ENCODE measurements around the gene RCAN1.
"Not testable (repeated sequence)": the region's sequence is repeated elsewhere in the genome, so short reads cannot be mapped to it uniquely, and the experiment has no call there.

The RCAN1 gene

DNA sequence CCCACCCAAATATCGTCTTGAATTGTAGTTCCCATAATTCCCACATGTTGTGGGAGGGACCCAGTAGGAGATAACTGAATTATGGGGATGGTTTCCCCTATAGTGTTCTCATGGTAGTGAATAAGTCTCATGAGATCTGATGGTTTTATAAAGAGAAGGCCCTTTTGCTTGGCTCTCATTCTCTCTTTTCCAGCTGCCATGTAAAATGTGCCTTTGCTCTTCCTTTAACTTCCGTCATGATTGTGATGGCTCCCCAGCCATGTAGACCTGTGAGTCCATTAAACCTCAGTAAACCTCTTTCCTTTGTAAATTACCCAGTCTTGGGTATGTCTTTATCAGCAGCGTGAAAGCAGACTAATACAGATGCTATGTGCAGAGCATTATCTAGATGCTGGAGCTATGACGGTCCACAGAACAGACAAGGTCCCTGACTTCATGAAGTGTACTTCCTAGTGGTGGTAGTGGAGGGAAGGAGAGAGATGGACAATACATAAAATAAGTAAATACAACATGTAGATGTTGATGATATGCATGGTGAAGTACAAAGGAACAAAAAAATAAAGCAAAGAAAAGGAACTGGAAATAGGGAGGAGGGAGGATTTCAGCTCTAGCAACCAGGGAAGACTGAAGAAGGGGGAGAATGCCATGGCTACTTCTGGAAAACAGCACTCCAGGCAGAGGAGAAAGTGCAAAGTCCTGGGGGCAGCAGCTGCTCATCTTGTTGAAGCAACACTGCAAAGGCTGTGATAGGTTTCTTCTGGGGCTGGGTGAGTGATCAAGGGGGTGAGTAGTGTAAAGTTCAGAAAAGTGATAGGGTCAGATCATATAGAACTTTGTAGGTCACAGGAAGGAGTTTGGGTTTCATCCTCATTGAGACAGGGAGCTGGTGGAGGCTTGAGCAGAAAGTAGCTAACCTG is 6.8 kb upstream of the RCAN1 start:
- DNase-seq = no peak

DNA sequence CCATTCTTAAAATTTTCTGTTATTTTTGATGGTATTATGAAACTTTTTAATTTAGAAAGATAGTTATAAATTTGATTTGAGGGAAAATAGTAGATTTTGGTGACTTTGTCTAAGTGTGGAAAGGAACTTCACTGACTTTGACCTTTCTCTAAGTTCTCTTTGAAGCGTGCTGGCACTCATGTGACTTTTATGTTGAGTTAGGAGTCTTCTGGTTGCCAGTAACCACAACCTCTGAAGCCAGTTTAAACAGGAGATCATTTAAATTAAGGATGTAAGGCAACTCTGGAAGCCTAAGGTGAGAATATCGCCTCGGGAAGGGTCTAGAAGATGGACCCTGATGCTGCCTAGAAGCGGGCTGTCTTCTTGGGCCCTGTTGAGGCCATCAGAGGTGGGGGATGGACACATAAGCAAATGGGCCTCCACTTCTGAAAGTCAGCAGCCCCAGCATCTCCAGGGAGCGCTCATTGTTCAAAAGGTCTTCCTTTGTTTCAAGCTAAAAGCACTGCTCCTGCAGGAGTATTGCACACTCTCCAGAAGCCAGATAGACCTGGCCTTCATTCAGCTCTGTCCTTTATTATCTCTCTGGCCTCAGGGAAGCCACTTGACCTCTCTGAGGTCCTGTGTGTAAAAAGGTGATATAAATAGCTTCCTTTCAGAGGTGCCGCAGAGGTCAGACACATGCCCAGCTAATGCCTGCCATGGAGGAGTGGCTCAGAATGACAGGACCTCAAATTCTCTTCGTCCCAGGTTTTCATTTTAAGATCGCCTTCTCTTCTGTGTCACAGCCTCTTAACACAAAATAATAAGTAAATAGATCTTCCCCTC is 5.1 kb upstream of the RCAN1 start:
- no peak for DNase-seq

DNA sequence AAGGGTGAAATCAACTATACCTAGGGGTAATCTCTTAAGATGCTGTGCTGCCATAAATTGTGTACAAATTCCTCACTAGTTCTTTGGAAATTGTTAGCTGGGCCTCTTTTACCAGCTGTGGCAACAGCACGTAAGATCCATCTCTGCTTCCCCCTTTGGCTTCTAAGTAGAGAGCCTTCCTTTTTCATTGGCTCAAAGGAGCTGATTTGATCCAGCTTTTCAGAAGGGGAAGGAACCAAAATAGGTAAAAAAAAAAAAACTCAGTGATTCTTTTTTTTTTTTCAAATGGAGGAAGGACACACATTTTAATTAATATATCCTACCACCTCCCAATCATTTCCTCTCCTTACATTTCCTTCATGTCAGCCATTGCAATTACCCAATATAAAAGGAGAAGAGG is 4.0 kb upstream of the RCAN1 start:
- no peak for DNase-seq

DNA sequence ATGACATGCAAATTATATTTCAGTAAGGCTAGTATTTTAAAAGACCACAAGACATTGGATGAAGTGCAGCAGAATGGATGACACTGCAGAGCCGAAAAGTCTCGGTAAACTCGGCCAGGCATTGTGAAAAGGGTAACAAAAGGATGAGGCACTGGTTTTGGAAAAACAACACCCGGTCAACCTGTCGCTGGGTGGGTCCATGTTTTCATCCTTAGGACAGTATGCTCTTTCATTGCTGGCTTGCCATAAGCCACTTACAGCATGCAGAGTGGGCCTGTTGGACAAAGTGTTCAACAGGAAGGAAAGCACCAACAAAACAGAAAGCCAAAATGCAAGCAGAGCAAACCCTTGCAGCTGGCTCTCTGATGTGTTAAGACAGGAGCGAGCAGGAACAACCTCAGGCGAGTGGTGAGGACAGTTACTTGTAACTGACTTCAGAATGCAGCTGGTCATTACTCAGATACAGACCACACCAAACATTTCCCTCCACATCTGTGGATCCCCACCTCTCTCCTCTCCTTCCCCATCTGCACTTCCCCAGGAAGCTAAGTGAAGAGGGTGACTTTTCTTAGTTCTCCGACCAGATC is 2.9 kb upstream of the RCAN1 start:
- no peak for DNase-seq

DNA sequence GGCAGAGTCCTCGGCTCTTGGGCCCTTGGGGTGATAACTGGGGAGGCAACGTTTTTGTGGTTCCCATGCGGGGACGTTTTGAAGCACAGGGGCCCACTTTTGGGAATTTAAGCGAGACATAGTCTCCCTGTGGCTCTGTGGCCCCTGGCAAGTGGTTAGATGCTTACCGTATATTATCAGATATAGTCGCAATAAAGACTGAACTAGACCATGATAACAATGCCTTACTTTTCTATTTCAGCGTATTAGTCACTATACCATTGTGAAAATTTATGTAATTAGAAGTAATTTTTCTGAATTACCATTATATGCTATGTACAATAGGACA is 538 bp upstream of the RCAN1 start:
- no peak for DNase-seq

DNA sequence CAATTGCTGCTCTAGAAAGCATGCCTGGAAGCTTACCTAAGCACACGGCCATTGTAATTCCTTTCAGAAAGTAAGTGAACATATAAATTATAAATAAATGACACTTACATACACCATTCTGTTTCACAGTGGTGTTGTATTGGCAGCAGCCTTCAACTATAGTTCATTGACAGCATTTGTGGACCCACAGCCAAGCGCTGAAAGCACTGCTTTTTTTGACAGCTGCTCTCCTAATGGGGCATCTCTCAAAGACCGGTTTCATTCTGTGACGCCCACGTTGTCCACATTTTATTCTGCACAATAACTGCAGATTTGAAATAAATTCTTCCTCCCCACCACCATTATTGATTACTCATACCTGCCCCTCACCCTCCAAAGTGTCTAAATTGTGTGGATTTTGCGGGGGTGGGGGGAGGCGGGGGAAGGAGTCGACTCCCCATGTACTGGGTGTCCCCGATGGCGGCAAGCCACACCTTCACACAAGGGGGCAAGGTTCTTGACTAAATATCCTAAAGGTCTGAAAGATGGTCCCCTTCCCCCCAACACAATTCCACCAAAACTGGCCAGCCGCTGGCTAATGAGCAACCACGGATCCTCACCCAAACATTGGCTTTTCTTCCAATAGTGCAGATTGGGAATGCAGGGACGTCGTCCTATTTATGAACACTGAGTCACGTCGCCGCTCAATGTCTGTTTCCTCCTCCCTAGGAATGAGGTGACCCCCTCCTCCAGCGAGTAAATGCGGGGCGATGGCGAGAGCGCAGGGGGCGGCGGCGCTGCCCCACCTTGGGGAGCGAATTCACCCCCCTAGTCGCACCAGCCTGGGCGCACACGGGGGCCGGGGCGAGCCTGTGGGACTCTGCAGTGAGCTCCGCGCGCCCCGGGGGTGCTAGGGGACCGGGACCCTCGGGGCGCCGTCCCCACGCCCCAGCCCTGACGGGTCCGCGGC is 960 bp downstream of the RCAN1 start:
- peak; percentile 30 for DNase-seq

DNA sequence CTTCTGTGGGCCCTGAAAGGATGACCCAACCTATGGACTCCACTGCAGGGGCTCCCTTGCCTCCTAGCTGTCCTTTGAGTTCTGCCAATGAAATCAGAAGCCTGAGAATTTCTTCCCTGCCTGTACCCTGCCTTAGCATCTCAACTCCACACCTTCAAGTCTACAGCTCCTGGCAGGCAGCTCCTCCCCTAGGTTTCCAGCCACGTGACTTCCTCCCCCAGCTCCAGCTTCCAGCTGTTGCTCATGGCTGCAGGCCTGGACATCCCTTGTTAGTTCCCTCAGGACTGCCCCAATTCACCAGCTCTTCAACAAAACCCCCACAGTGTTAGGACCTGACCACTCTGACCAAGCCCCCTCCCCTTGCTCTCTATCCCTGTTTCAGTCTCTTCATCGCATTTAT is 2.4 kb downstream of the RCAN1 start:
- no peak for DNase-seq

DNA sequence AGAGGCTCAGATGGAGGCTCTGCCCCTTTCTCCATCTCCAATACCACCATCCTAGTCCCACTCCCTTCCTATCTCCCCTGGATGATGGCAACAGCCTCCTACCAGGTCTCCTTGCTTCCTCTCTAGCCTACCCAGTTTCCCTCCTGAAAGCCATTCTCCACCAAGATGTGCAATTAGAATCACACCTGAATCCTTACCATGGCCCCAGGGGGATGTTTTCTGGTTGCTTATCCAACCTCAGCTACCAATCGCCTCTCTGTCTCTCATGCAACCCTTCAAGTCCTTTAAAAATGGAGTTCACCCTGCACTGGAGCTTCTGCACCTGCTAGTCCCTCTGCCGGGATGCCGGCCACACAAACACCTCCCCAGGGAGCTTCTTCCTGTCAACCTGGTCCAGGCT is 2.9 kb downstream of the RCAN1 start:
- no peak for DNase-seq

DNA sequence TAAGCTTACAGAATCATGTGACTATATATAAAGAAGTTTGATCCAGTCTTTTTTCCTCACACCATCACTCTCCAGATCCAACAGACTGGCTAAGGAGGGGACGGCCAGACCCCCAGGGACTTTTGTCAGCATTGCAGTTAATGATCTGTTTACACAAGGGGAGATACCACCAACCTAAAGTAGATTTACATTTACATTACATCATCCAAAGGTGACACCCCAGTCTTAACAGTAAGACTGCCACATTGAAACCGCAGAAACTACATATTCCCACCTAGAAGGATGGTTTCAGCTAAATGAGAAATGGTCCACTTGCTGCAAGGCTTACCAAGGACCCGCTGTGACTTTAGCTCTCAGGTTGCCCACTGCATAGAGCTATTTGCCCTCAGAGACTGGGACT is 3.4 kb downstream of the RCAN1 start:
- no peak for DNase-seq

DNA sequence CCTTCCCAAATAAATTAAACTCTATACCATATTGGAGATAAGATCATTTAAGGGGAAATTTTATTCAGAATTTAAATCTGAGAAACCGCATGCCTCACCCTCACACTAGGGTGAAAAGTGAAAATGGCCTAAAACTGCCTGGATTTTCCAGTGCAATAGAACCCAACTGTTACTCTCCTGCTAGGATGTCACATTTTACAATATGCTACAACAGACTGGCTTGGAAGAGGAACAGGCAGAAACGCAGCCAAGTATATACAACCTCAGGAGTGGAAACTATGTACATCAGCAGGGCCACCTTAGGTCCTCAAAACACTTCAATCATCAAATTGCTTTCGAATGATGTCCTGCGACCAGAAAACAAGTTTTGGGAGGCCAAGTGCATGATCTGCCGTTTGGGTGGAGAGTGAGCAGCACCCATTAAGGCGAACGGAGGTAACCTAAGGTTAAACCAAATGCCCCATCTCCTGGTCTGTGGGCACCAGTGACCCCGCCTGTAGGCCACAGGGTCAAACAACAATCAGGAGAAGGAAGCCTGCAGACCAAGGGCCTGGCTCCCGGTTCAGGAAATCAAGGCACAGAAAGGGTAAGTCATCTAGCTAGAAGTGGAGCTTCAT is 4.9 kb downstream of the RCAN1 start:
- no peak for DNase-seq

DNA sequence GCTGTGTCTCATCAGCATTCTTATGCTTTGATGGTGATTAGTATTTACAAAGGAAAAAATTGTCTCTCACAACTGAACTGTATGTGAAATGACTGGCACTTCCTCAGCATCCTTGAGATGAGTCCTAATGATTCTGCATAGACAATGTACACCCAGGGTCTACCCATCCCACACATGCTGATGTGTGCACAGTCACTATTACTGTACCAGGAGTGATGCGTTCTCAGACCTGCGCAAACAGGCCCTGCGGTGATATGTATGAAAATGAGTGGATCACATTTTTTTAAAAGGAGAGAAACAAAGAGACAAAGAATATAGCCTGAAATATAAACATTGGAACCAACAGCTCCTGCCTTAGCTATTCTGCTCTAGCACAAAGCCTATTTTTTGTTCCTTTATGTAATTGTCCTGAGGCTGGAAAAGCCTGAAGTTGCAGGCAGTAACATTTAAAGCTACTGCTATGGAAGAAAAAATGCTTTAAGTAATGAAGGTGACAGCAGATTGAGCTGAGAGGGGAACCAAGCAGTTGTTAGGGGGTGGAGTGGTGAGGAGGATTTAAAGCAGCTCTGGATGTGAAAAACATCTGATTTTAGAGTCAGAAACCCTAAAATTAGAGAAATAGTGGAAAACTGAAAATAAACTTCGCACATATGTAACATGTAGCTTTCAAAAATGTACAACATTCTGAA is 5.5 kb downstream of the RCAN1 start:
- no peak for DNase-seq

DNA sequence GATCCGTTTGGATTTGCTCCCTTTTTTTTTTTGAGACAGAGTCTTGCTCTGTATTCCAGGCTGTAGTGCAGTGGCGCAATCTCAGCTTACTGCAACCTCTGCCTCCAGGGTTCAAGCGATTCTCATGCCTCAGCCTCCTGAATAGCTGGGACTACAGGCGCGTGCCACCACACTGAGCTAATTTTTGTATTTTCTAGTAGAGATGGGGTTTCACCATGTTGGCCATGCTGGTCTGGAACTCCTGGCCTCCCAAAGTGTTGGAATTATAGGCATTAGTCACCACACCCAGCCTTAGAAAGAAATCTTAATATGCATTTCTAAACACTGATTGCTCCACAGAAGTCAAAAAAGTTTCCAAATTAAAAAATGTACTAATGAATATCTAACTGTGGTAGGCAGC is 7.5 kb downstream of the RCAN1 start:
- not testable (repeated sequence) for DNase-seq

DNA sequence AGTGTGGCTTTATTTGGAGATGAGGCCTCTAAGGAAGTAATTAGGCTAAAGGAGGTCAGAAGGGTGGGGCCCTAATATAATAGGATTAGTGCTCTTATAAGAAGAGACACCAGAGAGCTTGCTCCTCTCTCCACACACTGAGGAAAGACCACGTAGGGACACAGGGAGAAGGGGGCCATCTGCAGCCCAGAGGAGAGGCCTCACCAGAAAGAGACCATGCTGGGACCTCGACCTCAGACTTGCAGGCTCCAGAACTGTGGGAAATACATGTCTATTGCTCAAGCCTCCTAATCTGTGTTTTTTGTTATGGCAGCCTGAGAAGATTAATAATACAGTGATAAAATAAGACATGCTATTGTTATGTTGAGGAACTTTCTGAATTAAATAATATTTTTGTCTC is 8.3 kb downstream of the RCAN1 start:
- no peak for DNase-seq

DNA sequence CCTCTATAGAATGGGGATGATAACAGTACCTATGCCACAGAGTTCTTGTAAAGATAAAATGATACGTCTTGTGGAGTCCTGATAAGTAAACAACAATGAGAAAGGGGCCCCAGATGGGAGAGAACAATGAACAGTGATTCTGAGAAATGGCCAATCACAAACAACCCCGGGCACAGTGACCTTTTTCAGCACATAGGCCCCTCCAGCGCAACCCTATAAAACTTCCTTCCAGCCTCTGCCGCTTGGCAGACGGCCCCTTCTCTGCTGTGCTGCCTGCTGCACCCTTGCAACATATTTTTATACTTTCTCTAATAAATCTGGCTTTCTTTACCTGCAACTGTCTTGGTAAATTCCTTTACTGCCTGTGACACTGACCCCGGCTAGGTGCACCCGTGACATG is 8.9 kb downstream of the RCAN1 start:
- DNase-seq = no peak

DNA sequence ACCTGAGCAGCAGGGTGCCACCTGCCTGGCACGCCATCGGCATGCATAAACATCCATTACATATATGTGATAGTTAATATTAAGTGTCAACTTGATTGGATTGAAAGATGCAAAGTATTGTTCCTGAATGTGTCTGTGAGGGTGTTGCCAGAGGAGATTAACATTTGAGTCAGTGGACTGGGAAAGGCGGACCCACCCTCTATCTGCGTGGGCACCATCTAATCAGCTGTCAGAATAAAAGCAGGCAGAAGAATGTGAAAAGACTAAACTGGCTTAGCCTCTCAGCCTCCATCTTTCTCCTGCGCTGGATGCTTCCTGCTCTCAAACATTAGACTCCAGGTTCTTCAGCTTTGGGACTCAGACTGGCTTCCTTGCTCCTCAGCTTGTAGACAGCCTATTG is 10.0 kb downstream of the RCAN1 start:
- DNase-seq = not testable (repeated sequence)

DNA sequence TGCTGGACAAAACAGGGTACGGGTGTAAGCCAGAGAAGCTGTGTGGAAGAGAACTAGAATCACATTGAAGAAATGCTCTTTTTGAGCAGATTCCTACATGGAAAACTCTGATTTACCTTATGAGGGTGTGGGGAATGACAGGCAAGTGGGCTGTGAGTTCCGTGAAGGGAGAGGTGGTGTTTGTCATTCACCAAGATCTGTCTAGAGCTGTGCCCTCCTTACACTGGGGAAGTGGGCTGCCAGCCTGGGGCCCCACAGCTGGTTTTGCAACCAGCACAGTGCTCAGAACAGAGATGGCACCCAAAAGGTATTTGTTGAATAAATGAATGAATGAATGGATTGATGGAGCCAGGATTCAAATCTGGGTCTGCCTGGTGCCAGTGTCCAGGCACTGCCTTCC is 10.4 kb downstream of the RCAN1 start:
- DNase-seq = no peak

DNA sequence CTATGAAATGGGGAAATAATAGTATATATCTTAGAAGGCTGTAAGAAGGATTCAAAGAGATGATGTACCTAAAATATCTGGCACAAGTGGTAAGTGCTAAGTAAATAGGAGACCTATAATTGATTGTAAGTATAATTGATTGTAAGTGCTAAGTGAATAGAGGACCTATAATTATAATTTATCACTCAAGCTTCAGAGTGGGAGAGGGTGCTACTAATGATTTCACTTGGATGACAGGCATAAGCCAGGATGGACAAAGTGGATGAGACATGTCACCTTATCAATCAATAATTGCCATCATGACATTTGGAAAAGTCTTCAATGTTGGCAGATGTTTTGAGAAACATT is 11.2 kb downstream of the RCAN1 start:
- DNase-seq = no peak

DNA sequence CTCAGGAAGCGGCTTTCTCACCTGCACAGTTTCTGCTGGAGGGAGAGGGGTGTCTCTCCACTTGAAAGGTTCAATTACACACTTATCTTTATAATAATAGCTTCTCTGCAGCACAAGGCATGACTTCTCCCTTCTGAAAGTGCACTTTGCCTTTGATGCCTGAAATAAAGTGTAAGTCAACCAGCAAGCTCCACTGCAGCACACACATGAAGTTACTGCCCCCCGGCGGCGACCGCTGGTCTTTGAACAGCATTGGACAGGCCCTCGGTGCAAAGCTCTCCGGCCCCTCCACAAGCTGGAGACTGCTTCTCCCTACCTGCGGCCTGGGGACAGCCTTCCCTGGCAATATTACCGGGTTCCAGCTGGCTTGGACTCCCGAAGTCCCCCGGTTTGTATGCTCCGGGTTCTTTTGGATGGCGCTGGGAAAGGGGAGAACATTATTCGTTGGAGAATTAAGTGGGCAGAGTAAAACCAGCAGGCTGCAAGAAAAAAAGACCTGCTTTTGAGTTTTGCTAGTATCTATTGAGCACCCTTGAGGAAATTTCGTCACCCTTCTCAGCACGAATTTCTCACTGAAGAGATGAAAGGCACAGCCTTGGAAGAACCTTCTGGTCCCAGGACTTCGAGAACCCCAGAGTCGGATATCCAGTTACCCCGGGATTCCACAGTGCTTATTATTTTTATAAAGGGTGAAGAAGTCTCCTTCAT is 11.8 kb downstream of the RCAN1 start:
- peak; percentile 67 for DNase-seq

DNA sequence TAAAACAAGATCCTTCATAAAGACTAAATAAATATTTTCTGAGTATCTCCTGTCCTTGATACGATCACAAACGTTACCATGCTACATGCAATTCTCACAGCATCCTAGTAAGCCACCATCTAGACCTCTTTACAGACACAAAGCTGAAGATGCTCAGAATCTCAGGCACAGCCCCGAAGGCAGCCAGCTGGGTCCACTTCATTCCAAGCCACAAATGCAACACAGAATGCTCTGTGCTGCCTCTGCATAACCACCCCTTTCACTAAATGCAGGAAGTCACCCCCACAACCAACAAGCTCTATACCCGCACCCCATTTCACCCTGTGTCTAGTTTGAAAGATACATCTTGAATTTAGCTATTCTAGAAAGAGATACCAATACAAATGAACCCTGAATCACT is 12.9 kb downstream of the RCAN1 start:
- no peak for DNase-seq

DNA sequence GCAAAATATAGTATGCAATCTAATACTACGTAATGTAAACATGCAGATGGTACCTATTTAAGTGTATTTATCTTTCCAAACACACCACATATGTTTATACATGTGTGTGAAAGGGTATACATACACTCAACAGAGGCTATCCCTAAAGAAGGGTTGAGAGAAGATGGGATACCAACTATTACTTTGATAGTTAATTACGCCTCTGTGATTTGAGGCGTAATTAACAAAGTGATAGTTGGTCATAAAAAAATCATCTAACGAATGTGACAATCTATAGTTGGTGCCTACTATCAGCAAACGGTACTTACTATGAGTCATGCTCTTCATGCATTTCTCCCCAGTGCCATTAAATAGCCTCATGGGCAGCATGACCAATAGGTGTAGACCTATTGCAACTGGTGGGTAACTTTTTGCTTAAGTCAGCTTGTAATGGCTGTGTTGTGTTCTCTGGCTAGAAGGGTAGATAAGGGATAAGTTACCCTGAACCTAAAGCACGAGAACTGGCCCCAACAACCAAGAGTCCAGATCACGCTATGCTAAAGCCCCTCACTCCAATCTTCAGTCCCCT is 15.3 kb downstream of the RCAN1 start:
- no peak for DNase-seq

DNA sequence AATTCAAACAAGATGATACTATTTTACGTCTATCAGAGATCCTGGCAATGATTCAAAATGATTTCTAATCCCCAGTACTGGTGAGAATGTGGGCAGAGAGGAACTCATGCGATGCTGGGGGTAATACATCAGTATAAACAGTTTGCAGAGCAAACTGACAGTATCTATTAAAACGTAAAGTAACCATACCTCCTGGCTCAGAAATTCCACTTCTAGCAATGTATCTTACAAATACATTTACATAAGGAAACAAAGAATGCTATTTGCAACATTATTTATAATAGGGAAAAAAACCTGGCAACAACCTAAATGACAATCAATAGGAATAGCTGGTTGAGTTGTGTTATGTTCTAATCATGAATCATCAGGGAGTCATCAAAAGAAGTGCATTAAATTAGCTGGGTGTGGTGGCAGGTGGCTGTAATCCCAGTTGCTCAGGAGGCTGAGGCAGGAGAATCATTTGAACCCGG is 15.9 kb downstream of the RCAN1 start:
- peak; percentile 63 for DNase-seq
